Colon (tissue), 2 donors: ENCODE data around the gene GRIA4.
"Not testable (repeated sequence)": the region's sequence is repeated elsewhere in the genome, so short reads cannot be mapped to it uniquely, and the experiment has no call there.

ENCODE experiments used
- FAIRE-seq: peaks from 2 replicates; lab custom pipeline; 2012; peaks lifted over from hg19 to GRCh38; lab: Jason Lieb, UNC
- donor health status: control.
- donor health status: control.

Gene GRIA4

DNA sequence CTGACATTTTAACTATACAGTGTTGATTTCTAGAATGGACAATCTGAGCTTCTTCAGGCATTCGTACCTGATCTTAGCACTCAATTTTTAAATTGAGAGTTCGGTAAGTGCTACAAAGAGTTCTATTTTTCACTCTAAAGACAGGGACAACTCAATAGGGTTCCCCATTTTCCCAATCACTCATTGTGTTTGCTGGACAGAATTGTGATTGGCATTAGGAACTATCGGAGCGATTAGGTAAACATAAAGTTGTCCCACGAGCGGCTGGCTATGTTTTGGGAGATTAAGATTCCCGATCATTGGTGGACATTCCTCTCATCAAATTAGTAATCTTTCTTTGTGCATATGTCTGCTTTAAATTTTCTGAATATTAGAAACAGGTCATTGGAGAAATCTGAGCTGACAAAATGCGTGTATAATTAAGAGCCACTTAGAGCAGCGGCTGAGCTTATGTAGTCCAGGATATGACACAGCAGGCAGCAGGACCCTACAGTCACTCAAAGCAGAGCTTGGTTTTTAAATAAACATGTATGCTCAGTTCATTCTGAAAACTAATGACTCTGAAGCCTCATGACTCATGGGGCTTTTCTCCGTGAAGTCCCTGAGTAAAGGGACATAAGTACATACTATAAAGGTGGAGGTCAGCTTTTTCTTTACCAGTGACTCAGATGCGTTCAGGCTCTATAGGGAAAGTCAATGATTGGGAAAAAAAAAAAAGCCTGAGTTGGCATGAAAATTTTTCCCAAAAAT is 109.4 kb downstream of the GRIA4 start:
- FAIRE-seq, result no peak

DNA sequence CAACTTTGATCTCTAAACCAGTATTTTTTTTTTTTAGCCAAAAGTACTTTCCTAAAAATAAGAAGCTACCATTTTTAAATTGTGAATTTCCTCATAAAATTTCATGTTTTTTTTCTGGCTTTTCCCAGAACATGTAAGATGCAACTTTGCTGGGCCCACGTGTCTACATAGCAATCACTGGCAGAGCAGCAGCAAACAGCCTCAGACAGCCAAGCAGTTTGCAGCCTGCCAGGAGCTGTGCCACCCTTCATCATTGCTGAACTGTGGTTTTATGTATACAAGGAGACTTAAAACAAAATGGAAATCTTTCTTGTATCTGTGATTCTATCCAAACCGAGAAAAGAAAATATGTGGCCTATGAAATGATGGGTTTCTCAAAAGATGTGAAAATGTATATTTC is 110.2 kb downstream of the GRIA4 start:
- FAIRE-seq, result no peak

DNA sequence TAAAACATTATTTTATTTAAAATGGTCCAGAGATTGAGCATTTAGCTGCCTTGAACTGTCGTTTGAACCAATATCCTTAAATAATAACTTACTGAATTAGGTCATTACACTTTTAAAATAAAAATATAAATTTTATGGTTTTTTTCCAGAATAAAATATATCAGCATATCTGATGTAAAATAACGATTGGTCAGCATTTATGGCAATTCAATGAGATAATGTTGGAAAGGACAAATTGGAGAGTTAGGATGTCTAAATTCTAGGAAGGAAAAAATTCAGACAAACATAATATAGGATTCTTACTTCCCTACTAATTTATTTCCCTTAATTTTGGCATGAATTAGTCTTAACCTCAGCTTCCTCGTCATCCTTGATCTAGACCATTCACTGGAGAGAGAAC is 113.4 kb downstream of the GRIA4 start:
- no peak for FAIRE-seq

DNA sequence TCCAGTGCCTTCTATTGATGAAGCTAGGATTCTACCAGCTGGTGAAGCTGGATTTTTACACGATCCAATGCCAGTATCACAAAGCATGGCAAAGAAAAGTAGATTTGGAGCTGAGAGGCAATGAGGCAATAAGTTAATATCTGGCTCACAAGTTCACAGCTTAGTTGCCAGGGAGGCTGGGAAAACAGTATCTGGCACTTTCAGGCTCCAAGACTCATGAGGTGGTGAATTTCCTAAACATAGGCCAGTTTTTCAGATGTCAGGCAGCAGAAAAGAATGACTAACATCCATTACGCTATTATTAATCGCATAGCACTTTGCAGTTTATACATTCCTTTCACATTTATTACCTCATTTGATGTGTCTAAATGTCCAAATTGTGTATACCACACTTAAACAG is 122.7 kb downstream of the GRIA4 start:
- FAIRE-seq, result no peak

DNA sequence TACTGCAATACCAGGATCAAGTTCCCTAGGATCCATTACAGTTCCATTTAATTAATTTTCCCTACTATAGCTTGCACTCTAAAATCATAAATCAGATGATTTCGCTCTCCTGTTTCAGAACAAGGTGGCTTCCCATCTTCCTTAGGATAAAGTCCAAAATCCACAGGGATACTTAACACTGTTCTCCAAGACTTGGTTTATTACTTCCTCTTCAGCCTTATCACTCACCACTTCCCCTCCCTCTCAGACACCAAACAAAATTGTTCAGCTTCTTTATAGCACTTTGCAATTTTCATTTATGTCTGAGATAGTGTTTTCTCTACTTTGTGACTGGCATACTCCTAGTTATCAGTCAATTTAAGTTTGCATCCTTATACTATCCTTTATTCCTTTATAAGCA is 124.6 kb downstream of the GRIA4 start:
- no peak for FAIRE-seq

DNA sequence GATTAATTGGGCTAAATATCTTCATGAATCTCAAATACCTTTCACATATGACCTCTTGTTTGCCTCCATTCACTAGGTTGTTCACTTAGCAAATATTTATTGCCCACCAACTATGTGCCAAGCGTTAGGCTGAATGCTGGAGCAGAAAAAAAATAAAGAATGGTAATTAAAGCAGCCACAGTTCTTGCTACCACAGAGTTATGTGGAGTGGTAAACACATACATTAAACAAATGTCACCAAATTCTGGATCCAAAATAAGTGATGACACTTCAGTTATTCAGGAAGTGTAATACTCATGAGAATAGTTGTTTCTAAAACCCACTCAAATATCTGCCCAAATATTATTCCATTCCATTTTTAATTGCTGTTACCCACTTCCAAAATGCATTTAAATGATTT is 128.4 kb downstream of the GRIA4 start:
- no peak for FAIRE-seq

DNA sequence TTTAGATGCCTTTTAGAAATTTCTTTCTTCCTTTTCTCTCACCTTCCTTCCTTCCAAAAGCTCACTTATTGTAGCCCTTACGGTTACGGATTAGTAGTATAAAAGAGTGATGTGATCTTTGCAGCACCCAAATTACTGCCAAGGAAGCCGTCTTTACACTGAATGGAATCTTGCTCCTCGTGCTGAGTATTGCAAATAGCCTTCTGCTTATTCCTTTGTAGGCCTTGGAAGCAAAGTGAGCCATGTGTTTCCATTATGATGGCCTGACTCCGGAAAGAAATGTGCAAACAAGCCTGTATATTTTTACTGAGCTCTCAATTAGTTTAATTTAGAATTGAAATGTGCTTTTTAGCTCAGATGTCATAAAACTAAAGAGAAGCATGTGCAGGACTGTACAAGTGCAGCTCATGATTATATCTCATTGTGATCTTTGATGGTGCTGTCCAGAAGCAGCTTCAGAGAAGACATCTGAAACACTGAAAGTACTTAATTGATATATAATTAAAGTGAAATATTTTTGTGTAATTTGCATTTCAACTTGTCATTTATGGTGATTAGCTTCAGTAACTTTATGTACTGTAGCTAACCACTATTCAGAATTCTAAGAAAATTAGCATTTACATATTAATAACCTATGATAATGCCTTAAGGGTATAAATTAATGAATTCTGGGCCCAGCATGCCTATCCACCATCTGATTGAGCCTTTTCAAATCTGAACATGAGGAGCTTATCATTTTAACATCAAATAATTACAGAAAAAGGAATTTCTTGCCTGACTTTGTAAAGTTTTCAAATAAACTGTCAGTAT is 129.3 kb downstream of the GRIA4 start:
- FAIRE-seq, result no peak

DNA sequence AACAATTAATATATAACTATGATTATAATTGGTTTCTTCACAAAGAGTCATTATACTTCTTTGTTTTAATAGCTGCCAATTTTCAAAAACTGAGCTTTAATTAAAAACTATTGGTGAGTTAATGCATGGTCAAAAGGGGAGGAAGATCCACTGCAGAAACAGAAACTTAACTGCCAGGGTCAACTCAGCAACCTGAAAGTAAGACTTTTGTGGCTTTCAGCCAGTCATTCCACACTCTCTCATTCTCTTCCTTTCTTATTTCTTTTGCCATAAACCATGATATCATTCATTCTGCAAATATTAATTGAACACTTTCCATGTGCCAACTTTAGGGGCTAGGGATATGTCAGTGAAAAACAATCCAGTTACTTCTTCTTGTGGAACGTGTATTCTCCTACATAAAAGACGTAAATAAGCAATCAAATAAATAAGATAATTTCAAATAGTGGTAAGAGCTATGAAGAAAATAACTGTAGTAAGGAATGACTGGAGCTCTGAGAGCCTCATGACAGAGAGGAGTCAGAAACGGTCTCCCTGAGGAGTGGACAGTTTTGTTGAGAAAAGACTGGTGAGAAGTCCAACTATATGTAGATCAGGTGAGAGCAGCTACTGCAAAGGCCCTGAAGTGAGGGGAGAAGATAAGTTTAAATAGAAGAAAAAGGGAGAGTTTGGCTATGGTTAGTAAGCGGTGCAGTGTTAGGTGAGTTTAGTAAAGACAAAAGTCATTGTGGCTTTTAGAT is 130.5 kb downstream of the GRIA4 start:
- FAIRE-seq, result no peak

DNA sequence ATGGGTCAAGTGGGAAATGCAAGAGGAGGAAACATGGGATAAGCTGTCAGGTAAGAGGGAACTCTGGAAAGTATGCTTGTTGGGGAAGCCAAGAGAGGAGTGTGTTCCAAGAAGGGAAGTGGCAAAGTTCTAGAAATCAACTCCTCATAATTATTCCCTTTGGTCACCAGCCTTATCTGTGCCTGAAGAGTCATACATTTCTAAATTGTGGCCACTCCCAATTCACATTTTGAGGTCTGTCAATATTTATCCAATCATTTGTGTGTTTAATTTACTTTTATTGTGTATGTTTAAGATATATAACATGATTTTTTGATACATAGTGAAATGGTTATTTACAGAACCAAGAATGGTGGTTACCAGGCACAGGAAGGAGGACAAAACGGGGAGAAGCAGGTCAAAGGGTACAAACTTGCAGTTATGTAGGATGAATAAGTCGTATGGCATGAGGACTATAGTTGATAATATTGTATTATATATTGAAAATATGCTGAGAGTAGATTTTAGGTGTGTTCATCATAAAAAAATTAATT is 131.7 kb downstream of the GRIA4 start:
- FAIRE-seq, result no peak

DNA sequence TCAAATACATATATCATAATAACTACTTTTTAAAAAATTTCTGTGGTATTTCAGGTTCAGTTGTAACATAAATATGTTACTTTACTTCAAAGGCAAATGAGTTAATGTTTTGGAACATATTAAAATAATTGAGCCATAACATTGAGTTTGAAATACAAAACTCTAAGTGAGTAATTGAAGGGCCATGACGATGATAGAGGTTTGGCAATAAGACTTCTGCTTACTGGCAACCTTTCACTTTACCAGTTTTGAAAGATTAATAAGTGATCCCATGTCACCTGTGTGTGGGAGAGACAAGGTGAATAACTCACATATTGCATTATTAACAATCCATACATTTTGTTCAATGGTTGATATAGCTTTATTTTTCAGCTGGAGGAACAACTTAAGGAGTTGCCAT is 144.4 kb downstream of the GRIA4 start:
- no peak for FAIRE-seq

DNA sequence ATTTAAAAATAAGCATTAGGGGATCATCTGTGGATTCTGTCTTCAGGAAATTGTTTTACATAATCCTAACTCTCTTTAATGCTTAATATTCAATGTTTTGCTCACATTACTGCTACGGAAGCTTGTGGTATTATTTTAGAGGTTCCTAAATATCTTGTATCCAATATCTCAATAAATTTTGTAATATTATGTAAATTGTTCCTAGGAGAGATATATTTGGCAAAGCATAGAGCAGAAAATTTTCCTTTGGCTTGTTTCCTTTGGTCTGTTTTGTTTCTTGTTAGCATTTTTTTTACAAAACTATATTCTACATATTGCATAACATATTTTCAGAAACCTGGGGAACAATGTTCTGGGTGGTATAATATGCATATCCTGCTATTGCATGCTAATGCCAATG is 144.8 kb downstream of the GRIA4 start:
- FAIRE-seq, result no peak

DNA sequence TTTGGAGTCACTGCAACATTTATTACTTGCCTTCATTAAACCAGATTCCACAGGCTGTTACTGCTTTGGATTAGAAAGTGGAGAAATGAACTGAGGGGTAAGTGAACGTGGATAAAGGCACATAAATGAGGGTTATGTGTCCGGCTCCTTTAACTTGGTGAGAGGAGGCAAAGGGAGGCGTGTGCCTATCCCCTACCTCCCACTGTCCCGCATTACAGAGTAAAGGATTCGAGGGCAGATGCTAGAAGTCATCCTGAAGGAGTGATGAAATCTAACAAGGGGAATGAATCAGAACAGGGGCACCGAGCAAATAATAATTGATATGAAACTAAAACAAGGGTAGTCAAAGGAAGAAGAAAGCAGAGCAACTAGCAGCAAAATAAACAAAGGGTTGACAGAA is 147.2 kb downstream of the GRIA4 start:
- FAIRE-seq, result no peak

DNA sequence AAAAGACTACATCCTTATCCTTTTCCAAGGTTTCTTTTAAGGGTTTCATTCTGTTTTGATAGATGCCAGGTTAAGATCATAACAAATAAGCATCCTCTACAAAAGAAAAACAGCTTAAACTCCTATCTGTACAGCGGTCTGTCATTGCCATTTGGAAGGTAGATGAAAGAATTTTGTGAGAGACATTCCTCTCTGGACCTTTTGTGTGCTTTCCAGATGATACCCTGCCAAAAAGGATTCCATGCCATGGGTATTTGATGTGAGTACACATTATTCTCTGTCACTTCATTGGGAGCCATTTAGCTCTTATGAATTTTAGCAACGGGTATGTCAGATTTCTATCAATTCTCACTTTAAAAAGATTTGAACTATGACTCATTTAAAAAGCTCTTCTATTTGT is 153.7 kb downstream of the GRIA4 start:
- FAIRE-seq, result no peak

DNA sequence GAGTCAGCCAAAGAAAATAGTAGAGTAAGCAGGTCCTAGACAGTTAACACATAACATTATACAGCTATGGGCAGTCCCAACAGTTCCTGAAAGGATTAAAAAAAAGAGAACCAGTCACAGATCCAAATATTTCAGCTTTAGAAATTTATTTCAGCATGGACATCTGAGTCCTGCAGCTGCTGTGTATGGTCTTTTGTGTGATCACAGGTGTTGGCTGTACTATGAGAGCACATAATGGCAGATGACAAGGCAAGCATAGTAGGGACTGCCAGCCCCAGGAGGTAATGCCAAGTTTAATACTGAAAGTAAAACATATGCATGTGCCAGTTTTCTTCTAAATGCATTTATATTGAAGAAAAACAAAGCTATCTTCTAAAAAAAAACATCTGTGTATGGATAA is 158.1 kb downstream of the GRIA4 start:
- FAIRE-seq, result no peak

DNA sequence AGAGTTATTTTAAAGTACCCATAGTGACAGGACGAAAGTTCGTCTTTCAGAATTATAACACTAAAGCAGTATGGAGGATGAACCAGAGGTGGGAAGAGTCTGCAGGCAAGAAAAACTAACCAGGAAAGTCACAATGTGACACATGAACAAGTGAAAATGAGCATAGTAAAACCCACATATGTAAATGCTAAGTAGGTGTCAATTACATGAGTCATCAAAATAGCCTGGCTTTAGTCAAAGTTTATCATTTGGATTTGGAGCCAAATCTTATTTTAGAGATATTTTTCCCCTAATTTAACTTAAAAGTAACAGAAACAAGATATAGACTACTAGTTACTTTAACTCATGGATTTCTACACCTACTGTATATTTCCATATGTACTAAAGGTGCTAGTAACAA is 159.8 kb downstream of the GRIA4 start:
- no peak for FAIRE-seq

DNA sequence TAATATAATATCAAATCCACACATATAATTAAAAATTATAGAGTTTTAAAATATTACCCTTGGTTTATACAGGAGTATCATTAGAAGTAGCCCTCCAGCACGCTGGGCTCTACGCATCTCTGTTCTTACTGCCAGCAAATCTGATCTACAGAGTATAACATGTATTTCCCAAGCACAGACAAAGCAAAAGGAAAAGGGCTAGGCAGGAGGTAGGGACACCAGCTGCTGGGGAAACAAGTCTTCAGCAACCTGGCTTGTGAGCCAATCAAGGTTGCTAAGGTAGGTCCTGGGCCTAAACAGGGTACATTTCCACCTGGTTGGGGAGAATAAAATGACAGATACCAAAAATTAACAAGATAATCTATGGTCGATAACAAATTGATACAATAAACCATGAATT is 163.6 kb downstream of the GRIA4 start:
- not testable (repeated sequence) for FAIRE-seq

DNA sequence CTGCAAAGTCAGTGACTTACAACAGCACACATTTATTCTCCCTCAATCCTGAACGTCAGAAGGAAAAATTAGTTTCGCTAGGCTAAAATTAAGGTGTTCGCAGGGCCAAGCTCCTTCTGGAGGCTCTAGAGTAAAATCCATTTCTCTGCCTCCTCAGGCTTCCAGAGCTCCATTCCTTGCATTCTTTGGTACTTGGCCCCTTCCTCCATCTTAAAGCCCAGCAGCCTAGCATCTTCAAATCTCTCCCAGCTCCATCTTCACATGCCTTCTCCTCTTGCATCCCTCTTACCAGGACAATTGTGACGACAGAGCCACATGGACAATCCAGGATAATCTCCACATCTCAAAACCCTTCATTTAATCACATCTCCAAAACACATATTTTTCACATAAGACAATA is 165.0 kb downstream of the GRIA4 start:
- FAIRE-seq, result no peak

DNA sequence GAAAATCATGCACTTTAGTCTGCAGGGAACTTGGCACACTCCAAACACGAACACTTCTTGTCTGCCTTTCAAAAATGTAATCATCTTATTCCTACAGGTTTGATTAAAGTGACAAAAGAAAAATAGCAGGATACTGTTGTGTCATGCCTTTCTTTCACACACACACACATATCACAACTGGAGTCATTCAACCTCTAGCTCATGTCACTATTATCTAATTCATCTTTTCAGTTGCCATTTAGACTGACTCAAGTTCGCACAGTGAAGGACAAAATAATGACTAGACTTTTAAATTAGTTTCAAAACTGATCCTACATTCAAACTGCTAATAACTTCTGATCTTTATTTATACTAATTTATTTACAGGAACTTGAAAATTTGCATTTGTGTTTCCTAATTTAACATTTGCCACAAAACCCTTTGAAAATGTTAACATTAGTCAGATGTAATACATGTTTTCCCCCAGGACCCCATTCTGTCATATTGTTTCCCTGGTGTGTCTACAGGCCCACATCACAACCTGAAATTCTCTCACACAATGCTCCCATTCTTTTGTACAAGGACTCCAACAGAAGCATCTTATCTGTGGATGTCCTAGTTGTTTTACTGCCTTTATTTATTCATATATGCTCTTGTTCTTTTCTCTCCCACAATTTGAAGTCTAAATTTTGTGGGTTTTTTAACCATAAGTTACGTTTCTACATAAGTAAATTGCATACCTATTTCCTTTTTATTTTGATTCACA is 171.1 kb downstream of the GRIA4 start:
- FAIRE-seq, result no peak

DNA sequence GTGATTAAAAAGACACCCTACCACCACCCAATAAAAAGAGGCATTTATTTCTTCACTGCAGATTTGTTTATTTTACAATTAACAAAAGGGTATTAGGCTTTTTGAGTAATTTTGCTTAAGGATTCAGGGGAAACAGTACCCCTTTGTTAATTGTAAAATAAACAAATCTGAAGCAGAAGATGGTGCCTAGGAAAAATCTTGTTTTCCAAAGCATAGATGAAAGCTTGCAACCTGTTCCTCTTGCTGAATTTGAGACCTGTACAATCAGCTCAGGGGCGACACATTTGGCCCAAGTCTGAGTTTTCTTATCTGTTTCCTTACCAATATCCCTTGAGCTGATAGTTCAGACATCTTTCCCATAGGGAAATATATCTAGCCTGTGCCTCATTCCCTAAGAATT is 171.9 kb downstream of the GRIA4 start:
- FAIRE-seq, result no peak

DNA sequence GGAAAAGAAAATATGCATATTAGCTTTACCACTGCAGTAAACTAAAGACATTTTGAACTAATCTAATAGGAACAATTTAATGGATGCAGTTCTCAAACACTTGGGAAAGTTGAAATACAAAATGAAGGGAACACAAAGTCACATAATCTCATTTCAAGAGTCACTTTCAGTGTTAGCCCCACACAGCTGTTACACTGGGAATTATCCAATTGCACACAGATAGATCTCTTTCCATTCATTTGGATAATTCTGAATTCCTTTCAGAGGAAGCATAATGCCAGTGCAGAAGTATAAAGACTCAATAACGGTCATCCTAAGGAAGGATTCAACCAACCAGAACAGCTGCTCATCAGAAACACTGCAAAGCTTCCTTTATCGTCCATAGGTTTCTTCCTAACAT is 173.3 kb downstream of the GRIA4 start:
- no peak for FAIRE-seq

DNA sequence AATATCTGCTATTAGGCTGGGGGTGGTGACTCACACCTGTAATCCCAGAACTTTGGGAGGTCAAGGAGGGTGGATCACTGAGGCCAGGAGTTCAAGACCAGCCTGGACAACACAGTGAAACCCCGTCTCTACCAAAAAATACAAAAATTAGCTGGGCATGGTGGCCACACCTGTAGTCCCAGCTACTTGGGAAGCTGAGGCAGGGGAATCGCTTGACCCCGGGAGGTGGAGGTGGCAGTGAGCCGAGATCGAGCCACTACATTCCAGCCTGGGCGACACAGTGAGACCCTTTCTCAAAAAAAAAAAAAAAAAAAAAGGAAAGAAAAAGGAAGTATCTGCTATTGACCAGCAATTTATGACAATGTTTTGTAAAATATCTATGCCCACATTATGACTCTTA is 176.0 kb downstream of the GRIA4 start:
- FAIRE-seq, result not testable (repeated sequence)

DNA sequence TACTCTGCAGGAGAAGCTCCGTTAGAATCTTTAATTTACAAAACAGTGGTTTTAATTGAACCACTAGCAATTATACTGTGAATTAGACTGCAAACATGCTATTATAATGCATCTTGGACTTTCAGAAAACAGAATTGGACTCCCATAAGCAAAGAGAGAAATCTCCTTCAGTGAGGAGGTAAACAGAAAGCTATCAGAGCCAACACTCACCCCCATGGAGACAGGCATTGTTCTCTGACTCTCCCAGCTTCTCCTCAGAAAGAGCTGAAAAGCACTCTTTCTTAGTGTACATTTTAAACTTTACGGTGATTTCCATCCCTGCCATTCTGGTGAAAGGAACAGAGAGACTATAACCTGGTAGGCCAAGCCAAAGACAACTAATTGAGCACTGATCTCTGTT is 176.9 kb downstream of the GRIA4 start:
- FAIRE-seq, result no peak
